ENCODE data around the gene CALML6.

The CALML6 gene

GRCh38 chr1:1965546-1965945 lies 50.5 kb downstream of the CALML6 start:
- no peak for DNase-seq (ENCODE audit: low spot score)

DNA sequence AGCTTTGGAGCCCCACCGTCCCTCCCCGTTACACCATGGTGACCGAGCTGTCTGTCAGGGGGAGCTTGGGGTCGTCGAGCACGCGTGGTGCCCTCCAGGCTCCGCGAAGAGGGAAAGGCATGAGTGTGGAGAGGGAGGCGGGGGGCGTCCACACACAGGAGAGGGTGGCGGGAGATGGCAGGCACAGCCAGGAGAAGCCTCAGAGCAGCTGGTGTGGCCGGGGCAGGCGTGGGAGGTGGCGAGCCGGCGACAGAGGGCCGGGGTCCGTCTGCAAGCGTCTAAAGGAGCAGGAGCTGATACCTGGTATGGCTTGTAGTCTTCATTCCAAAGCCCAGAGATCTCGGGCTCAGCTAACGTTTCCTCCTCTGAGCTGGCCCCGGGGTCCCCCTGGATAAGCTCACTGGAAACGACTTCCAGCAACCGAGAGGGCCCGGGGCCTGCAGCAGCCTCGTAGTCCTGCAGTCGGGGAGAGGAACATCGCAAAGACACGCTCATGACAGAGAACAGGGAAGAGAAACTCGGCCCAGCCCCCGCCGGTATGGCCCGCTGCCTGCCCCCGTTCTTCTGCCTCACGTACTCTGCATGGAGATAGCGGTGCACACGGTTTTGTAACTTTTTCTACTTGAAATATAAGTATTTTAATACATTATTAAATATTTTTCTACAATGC lies 51.1 kb downstream of the CALML6 start:
- DNase-seq (ENCODE audit: low spot score): no peak

Data from putamen (tissue), 1 donor.